GM19452 (cell line): Measurements from ENCODE around the gene USP15.
A peak's percentile ranks its signal among the peaks of the same experiment; 100 is the strongest.

Source experiments
- ATAC-seq: cut with Tn5 transposase; IDR thresholded peaks from one replicate; pipeline ENCODE4 v1.9.1; 2021; ENCODE audit not compliant: unreplicated experiment

USP15 gene

GRCh38 chr12:62256408-62257096 is 3.7 kb upstream of the USP15 start:
- ATAC-seq = no peak

GRCh38 chr12:62258231-62258630 is 2.0 kb upstream of the USP15 start:
- ATAC-seq = no peak

- ATAC-seq = peak; percentile 13
Measured at GRCh38 chr12:62258941-62259630, 1.1 kb upstream of the USP15 start.

- ATAC-seq = peak; percentile 7
Measured at GRCh38 chr12:62259631-62259992, 592 bp upstream of the USP15 start.

- peak; percentile 48 for ATAC-seq
Measured at GRCh38 chr12:62260733-62261683, 804 bp downstream of the USP15 start.

GRCh38 chr12:62261876-62262517 is 1.8 kb downstream of the USP15 start:
- no peak for ATAC-seq

GRCh38 chr12:62263232-62263631 is 3.0 kb downstream of the USP15 start:
- no peak for ATAC-seq

- no peak for ATAC-seq
Measured at GRCh38 chr12:62263966-62264365, 3.8 kb downstream of the USP15 start.

- ATAC-seq = no peak
Measured at GRCh38 chr12:62264706-62265105, 4.5 kb downstream of the USP15 start.

- no peak for ATAC-seq
Measured at GRCh38 chr12:62265511-62265910, 5.3 kb downstream of the USP15 start.

GRCh38 chr12:62267026-62267425 is 6.8 kb downstream of the USP15 start:
- ATAC-seq = no peak

- ATAC-seq = no peak
Measured at GRCh38 chr12:62267480-62267879, 7.3 kb downstream of the USP15 start.

GRCh38 chr12:62268956-62269355 is 8.8 kb downstream of the USP15 start:
- no peak for ATAC-seq

- no peak for ATAC-seq
Measured at GRCh38 chr12:62269464-62270228, 9.4 kb downstream of the USP15 start.

GRCh38 chr12:62270384-62270783 is 10.2 kb downstream of the USP15 start:
- ATAC-seq = no peak

GRCh38 chr12:62270872-62271271 is 10.7 kb downstream of the USP15 start:
- no peak for ATAC-seq

GRCh38 chr12:62272936-62273552 is 12.8 kb downstream of the USP15 start:
- ATAC-seq = no peak

- no peak for ATAC-seq
Measured at GRCh38 chr12:62273724-62274380, 13.6 kb downstream of the USP15 start.

GRCh38 chr12:62278022-62278421 is 17.8 kb downstream of the USP15 start:
- ATAC-seq = no peak
